Ovary (tissue), 3 donors: ENCODE data around the gene AFF2.

Source experiments
- CTCF ChIP-seq, 3 donors: fragments of 450-650 bp in 2 of 3; fragments of 200-600 bp in 1 of 3; IDR thresholded peaks; one replicate each; pipeline versions ENCODE4 v1.5.1 to v1.8.0; 2016 to 2022; ENCODE audit warnings: antibody characterized with exemption in 3 of 3, mild to moderate bottlenecking in 1 of 3
- POLR2A ChIP-seq: fragments of 450-650 bp; IDR thresholded peaks from one replicate; pipeline ENCODE4 v1.6.1; 2017; ENCODE audit warnings: antibody characterized with exemption, mild to moderate bottlenecking, moderate library complexity
- donor health status: DM: no; HTN: no; CAD: no.

DNA sequence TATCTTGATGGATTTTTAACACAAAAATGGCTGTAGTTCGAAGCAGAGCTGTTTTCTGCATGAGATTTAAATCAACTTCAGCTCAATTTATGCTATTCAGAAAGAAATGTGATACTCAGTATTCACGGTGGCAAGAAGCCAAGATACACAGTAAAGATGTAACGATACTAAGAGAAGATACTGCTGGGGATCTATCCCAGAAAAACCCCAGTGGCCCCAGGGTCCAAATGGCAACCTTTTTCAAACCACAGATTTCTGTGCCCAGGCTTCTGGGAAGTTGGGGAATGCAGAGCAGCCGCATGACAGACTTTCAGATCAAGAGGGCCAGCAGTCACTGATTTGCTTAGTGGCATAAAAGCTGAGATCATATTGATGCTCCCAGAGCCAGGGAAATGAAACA lies 353.9 kb downstream of the AFF2 start:
- TF ChIP-seq CTCF (IDR thresholded peaks at IDR 0.05) (no peak), POLR2A (no peak)
